ENCODE data around the gene PLEKHF1.

DNA sequence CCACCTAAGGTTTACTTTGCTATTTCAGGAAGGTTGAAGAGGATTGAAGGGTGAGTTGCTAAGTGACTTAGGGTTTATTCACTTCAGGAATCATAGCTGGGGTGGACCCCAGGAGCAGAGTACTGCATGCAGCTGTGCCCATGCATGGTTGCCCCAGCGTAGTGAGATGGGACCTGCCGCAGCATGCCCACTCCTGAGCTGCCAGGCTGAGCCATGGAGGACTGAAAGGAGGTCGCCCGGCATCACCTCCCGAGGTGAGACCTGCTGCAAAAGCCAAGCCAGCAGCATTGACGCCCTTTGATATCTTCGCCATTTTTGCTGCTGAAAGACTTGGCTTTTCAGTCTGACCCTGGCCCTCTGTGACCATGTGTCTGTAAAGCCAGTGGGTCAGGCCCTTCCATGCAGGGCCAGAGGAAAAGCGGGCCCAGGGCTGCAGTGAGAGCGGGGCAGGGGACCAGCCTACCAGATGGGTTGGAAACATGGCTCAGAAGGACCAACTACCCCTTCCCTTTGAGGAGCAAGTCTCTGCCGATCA, 49.3 kb upstream of the PLEKHF1 start:
- TF ChIP-seq, protein P1, sequence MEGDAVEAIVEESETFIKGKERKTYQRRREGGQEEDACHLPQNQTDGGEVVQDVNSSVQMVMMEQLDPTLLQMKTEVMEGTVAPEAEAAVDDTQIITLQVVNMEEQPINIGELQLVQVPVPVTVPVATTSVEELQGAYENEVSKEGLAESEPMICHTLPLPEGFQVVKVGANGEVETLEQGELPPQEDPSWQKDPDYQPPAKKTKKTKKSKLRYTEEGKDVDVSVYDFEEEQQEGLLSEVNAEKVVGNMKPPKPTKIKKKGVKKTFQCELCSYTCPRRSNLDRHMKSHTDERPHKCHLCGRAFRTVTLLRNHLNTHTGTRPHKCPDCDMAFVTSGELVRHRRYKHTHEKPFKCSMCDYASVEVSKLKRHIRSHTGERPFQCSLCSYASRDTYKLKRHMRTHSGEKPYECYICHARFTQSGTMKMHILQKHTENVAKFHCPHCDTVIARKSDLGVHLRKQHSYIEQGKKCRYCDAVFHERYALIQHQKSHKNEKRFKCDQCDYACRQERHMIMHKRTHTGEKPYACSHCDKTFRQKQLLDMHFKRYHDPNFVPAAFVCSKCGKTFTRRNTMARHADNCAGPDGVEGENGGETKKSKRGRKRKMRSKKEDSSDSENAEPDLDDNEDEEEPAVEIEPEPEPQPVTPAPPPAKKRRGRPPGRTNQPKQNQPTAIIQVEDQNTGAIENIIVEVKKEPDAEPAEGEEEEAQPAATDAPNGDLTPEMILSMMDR (conservative IDR thresholded peaks at IDR 0.05): no peak
- TF ChIP-seq ZFX (IDR thresholded peaks at IDR 0.05): no peak
